Activated naive CD8-positive, alpha-beta T cell treated with anti-CD3 and anti-CD28 coated beads for 36 hours (primary cell): ENCODE data around the gene ALMS1. TPM values are rescaled to one million over a fixed set of nuclear protein-coding genes. Genes with fewer than 3 reads are reported as not detected.
"Not testable (repeated sequence)": the region's sequence is repeated elsewhere in the genome, so short reads cannot be mapped to it uniquely, and the experiment has no call there.

Experiments
- DNase-seq: peaks from one replicate; pipeline ENCODE4 v3.0.0; 2021
- H3K27ac Mint-ChIP-seq: one replicate; pipeline ENCODE4 v1.8.0; 2022; ENCODE audit warnings: mild to moderate bottlenecking, moderate library complexity, mixed read lengths
- H3K27me3 Mint-ChIP-seq: one replicate; pipeline ENCODE4 v1.8.0; 2022; ENCODE audit warnings: mild to moderate bottlenecking, mixed read lengths
- H3K36me3 Mint-ChIP-seq: one replicate; pipeline ENCODE4 v1.8.0; 2021; ENCODE audit warnings: mild to moderate bottlenecking, mixed read lengths
- H3K4me1 Mint-ChIP-seq: one replicate; pipeline ENCODE4 v1.8.0; 2021; ENCODE audit warnings: mixed read lengths
- H3K4me3 Mint-ChIP-seq: one replicate; pipeline ENCODE4 v1.8.0; 2022; ENCODE audit warnings: mild to moderate bottlenecking, moderate library complexity, mixed read lengths
- H3K9me3 Mint-ChIP-seq: one replicate; pipeline ENCODE4 v1.8.0; 2022; ENCODE audit warnings: mixed read lengths
- total RNA-seq, 2 experiments: library from RNA; stranded (reverse); gene quantifications; one replicate each; pipeline ENCODE4 v1.2.3, GENCODE V29; 2021

ALMS1 gene
- total RNA-seq, 2 experiments from 2014 or later, result 18.3 to 23.5 TPM

- no peak for DNase-seq
- no peak overlapping the region for H3K27ac Mint-ChIP-seq
- H3K9me3 Mint-ChIP-seq, result no peaks in the 10 kb centered on the region
- H3K4me3 Mint-ChIP-seq, result no peak overlapping the region
- H3K4me1 Mint-ChIP-seq, result peaks cover 23% of the 10 kb centered on the region
- no peaks in the 10 kb centered on the region for H3K27me3 Mint-ChIP-seq
- H3K36me3 Mint-ChIP-seq, result peaks cover 15% of the 10 kb centered on the region
Observed at GRCh38 chr2:73610111-73610510, 224.5 kb downstream of the ALMS1 start.

- no peaks in the 10 kb centered on the region for H3K9me3 Mint-ChIP-seq
- no peak overlapping the region for H3K4me3 Mint-ChIP-seq
- DNase-seq, result no peak
- H3K36me3 Mint-ChIP-seq, result peaks cover 14% of the 10 kb centered on the region
- peaks cover 24% of the 10 kb centered on the region for H3K4me1 Mint-ChIP-seq
- no peak overlapping the region for H3K27ac Mint-ChIP-seq
- H3K27me3 Mint-ChIP-seq, result no peaks in the 10 kb centered on the region
Observed at GRCh38 chr2:73611193-73611592, 225.6 kb downstream of the ALMS1 start.

- Mint-ChIP-seq H3K4me3 (no peak overlapping the region), H3K9me3 (no peaks in the 10 kb centered on the region), H3K27ac (no peak overlapping the region), H3K27me3 (no peaks in the 10 kb centered on the region), H3K36me3 (peaks cover 14% of the 10 kb centered on the region), H3K4me1 (peaks cover 24% of the 10 kb centered on the region)
- no peak for DNase-seq
Observed at GRCh38 chr2:73611867-73612266, 226.2 kb downstream of the ALMS1 start.

- Mint-ChIP-seq H3K9me3 (no peaks in the 10 kb centered on the region), H3K27me3 (no peaks in the 10 kb centered on the region), H3K4me1 (peaks cover 24% of the 10 kb centered on the region), H3K4me3 (peak overlapping the region; percentile 23), H3K27ac (no peak overlapping the region), H3K36me3 (peaks cover 5% of the 10 kb centered on the region)
- DNase-seq, result peak; percentile 36
Observed at GRCh38 chr2:73614105-73614504, 228.5 kb downstream of the ALMS1 start.

GRCh38 chr2:73614997-73615396 lies 229.4 kb downstream of the ALMS1 start:
- Mint-ChIP-seq H3K4me3 (no peak overlapping the region), H3K27ac (no peak overlapping the region), H3K27me3 (no peaks in the 10 kb centered on the region), H3K36me3 (peaks cover 5% of the 10 kb centered on the region), H3K9me3 (no peaks in the 10 kb centered on the region), H3K4me1 (peaks cover 22% of the 10 kb centered on the region)
- no peak for DNase-seq

GRCh38 chr2:73619925-73620324 lies 234.3 kb downstream of the ALMS1 start:
- not testable (repeated sequence) for H3K4me3 Mint-ChIP-seq, H3K36me3 Mint-ChIP-seq, DNase-seq, H3K27ac Mint-ChIP-seq, H3K27me3 Mint-ChIP-seq, H3K9me3 Mint-ChIP-seq, H3K4me1 Mint-ChIP-seq

- not testable (repeated sequence) for H3K27ac Mint-ChIP-seq, H3K4me3 Mint-ChIP-seq, H3K4me1 Mint-ChIP-seq
Observed at GRCh38 chr2:73624036-73624435, 238.4 kb downstream of the ALMS1 start.

GRCh38 chr2:73624625-73625024 lies 239.0 kb downstream of the ALMS1 start:
- not testable (repeated sequence) for DNase-seq, H3K27me3 Mint-ChIP-seq, H3K9me3 Mint-ChIP-seq, H3K4me1 Mint-ChIP-seq, H3K36me3 Mint-ChIP-seq, H3K27ac Mint-ChIP-seq, H3K4me3 Mint-ChIP-seq

More at GRCh38 chr2:73624036-73624435, 238.4 kb downstream of the ALMS1 start:
- not testable (repeated sequence) for H3K27me3 Mint-ChIP-seq, DNase-seq, H3K36me3 Mint-ChIP-seq, H3K9me3 Mint-ChIP-seq

GRCh38 chr2:73626237-73626636 lies 240.6 kb downstream of the ALMS1 start:
- not testable (repeated sequence) for H3K27ac Mint-ChIP-seq, H3K9me3 Mint-ChIP-seq, H3K36me3 Mint-ChIP-seq, DNase-seq, H3K4me1 Mint-ChIP-seq, H3K4me3 Mint-ChIP-seq, H3K27me3 Mint-ChIP-seq

GRCh38 chr2:73628493-73628892 lies 242.9 kb downstream of the ALMS1 start:
- H3K4me1 Mint-ChIP-seq, H3K36me3 Mint-ChIP-seq, H3K27ac Mint-ChIP-seq, H3K4me3 Mint-ChIP-seq, DNase-seq, H3K9me3 Mint-ChIP-seq, H3K27me3 Mint-ChIP-seq: not testable (repeated sequence)

GRCh38 chr2:73630662-73631266 lies 245.1 kb downstream of the ALMS1 start:
- not testable (repeated sequence) for H3K9me3 Mint-ChIP-seq, DNase-seq, H3K4me3 Mint-ChIP-seq, H3K36me3 Mint-ChIP-seq, H3K4me1 Mint-ChIP-seq, H3K27ac Mint-ChIP-seq, H3K27me3 Mint-ChIP-seq

- peaks cover 11% of the 10 kb centered on the region for H3K9me3 Mint-ChIP-seq
- H3K36me3 Mint-ChIP-seq, DNase-seq, H3K4me3 Mint-ChIP-seq, H3K27me3 Mint-ChIP-seq, H3K4me1 Mint-ChIP-seq, H3K27ac Mint-ChIP-seq: not testable (repeated sequence)
Observed at GRCh38 chr2:73636977-73637376, 251.3 kb downstream of the ALMS1 start.

GRCh38 chr2:73638429-73638828 lies 252.8 kb downstream of the ALMS1 start:
- H3K27me3 Mint-ChIP-seq, result peaks cover 6% of the 10 kb centered on the region
- no peaks in the 10 kb centered on the region for H3K36me3 Mint-ChIP-seq
- no peaks in the 10 kb centered on the region for H3K4me1 Mint-ChIP-seq
- peaks cover 11% of the 10 kb centered on the region for H3K9me3 Mint-ChIP-seq
- DNase-seq, result no peak
- H3K4me3 Mint-ChIP-seq, result no peak overlapping the region
- H3K27ac Mint-ChIP-seq, result no peak overlapping the region

- Mint-ChIP-seq H3K27ac (no peak overlapping the region), H3K9me3 (peaks cover 11% of the 10 kb centered on the region), H3K36me3 (no peaks in the 10 kb centered on the region), H3K4me1 (no peaks in the 10 kb centered on the region), H3K4me3 (no peak overlapping the region), H3K27me3 (peaks cover 13% of the 10 kb centered on the region)
- no peak for DNase-seq
Observed at GRCh38 chr2:73640511-73640911, 254.9 kb downstream of the ALMS1 start.

- no peak overlapping the region for H3K27ac Mint-ChIP-seq
- H3K36me3 Mint-ChIP-seq, result no peaks in the 10 kb centered on the region
- DNase-seq, result no peak
- H3K4me3 Mint-ChIP-seq, result no peak overlapping the region
- H3K9me3 Mint-ChIP-seq, result peaks cover 11% of the 10 kb centered on the region
- no peaks in the 10 kb centered on the region for H3K4me1 Mint-ChIP-seq
- H3K27me3 Mint-ChIP-seq, result peaks cover 13% of the 10 kb centered on the region
Observed at GRCh38 chr2:73640946-73641766, 255.5 kb downstream of the ALMS1 start.

- H3K4me3 Mint-ChIP-seq, result no peak overlapping the region
- H3K27me3 Mint-ChIP-seq, result peaks cover 13% of the 10 kb centered on the region
- no peaks in the 10 kb centered on the region for H3K4me1 Mint-ChIP-seq
- DNase-seq, result no peak
- H3K36me3 Mint-ChIP-seq, result no peaks in the 10 kb centered on the region
- H3K9me3 Mint-ChIP-seq, result peaks cover 11% of the 10 kb centered on the region
- H3K27ac Mint-ChIP-seq, result no peak overlapping the region
Observed at GRCh38 chr2:73641767-73642062, 256.1 kb downstream of the ALMS1 start.
